Cerebellar nuclear complex (tissue), 1 donor: Measurements from ENCODE around the gene TMEM184A.
"Not testable (repeated sequence)": the region's sequence is repeated elsewhere in the genome, so short reads cannot be mapped to it uniquely, and the experiment has no call there.

Experiments
- DNase-seq, 2 experiments: peaks; one replicate each; lab custom pipeline; 2025; lab: John Stamatoyannopoulos, UW

Gene TMEM184A

DNA sequence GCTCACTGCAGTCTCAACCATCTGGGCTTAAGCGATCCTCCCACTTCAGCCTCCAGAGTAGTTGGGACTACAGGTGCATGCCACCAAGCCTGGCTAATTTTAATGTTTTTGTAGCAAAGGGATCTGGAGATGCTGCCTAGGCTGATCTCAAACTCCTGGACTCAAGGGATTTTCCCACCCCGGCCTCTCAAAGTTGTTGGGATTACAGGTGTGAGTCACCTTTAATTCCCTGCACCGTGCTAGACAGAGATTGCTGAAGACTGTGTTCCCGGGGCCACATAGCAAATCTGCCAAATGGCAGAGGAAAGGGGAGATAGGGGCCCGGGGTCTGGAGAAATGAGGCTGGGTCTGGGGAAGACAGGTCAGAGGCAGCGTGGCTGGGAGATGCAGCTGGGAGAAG, 34.5 kb upstream of the TMEM184A start:
- no peak for DNase-seq

- no peak for DNase-seq
These were observed 33.0 kb upstream of the TMEM184A start for GRCh38 chr7:1588978-1589377.

- no peak for DNase-seq
These were observed 31.7 kb upstream of the TMEM184A start for GRCh38 chr7:1587738-1588137.

- no peak for DNase-seq
These were observed 31.1 kb upstream of the TMEM184A start for GRCh38 chr7:1586827-1587705.

- DNase-seq: no peak
These were observed 30.3 kb upstream of the TMEM184A start for GRCh38 chr7:1586126-1586826.

DNA sequence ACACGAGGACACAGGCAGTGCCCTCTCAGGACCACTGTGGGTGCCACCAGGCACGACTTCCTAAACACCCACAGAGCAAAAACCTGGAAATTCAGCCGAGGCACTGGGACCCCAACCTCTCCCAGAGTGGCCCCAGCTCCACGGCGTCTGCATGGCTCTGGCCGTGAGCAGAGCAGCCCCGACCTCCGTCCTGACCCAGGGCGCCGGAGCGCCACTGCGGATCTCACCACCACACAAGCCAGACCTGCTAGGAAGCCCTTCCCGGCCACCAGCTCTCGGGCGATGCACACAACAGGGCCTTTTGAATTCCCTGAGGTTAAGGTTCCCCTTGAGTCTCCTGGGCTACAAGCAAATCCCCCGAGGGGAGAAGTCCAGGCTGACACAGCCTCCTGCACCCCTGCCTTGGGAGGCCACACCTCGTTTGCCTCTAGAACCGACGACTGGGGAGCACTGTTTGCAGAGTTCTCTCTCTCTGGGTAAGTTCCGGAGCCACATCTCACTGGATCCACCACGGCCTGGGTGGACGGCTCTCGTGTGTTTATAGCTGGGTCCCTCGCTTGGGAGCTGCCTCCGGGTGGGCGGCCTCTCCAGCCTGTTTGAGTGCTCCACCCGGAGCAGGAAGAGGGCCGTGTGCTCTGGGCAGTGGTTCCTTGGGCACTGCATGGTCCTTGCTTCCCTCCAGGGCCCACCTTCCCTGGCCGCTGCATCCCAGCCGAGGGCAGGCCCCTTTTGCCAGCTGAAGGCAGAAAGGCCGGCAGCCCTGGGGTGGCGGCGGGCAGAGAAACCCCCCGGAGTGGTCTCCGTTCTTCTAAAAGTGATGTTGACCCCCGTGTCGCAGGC, 29.4 kb upstream of the TMEM184A start:
- DNase-seq: no peak

GRCh38 chr7:1584700-1585099, 28.7 kb upstream of the TMEM184A start:
- no peak for DNase-seq

DNA sequence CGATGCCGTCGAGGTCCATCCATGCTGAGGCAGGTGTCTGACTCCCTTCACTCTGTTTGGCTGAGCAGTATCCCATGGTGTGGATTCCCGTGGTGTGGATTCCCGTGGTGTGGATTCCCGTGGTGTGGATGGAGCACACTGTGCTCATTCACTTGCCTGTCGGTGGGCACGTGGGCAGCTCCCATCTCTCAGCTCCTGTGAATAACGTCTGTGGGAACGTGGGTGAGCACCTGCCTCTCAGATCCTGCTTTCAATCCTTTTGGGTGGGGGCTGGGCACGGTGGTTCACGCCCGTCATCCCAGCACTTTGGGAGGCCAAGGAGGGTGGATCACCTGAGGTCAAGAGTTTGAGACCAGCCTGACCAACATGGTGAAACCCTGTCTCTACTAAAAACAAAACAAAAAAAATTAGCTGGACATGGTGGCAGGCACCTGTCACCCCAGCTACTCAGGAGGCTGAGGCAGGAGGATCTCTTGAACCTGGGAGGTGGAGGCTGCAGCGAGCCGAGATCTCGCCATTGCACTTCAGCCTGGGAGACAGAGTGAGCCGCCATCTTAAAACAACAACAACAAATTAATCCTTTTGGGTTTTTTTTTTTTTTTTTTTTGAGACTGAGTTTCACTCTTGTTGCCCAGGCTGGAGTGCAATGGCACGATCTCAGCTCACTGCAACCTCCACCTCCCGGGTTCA, 27.4 kb upstream of the TMEM184A start:
- DNase-seq: not testable (repeated sequence)

GRCh38 chr7:1580422-1581030, 24.5 kb upstream of the TMEM184A start:
- DNase-seq: no peak

DNA sequence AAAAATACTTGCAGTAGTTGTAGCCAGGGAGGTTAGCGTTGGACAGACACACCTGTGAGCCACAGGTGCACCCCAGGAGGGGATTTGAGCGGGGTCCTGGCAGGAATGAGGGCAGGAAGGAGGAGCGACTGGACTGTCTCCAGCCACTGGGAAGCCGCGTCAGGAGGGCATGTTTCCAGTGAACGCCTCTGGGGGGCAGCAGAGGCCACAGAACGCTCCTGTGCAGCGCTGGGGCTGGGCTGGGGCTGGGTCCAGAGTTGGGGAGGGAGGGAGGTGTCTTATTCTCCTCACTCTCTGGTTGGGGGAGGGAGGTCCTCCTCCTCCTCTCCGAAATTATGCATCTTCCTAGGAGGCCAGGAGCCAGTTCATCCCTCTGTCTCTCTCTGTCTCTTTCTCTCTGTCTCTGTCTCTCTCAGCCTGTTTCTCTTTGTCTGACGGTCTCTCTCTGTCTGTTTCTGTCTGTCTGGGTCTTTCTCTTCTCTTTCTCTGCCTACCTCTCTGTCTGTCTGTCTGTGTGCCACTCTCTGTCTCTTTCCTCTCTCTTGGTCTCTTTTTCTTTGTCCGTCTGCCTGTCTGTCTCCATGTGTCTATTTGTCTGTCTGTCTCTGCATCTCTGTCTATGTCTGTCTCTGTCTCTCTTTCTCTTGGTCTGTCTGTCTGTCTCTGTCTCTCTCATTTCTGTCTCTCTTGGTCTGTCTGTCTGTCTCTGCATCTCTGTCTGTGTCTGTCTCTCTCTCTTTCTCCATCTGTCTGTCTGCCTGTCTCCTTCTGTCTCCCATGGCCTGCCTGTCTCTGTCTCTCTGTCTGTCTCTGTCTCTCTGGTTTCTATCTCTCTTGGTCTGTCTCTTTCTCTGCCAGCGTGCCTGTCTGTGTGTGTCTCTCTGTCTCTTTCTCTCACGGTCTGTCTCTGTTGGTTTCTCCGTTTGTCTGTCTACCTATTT, 23.7 kb upstream of the TMEM184A start:
- DNase-seq: peak in 1 of 2 experiments; percentile 11

DNA sequence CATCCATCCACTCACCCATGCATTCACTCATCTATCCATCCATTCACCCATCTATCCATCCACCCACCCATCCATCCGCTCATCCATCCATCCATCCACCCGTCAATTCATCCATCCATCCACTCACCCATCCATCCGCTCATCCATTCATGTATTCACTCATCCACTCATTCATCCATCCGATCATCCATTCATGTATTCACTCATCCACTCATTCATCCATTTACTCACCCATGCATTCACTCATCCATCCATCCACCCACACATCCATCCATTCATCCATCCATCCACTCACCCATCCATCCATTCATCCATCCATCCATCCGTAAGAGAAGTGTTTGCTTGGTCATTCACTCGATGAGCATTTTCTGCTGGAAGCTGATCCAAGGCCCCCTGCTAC, 22.5 kb upstream of the TMEM184A start:
- DNase-seq: no peak

GRCh38 chr7:1576521-1577253, 20.7 kb upstream of the TMEM184A start:
- DNase-seq: no peak

- no peak for DNase-seq
These were observed 19.8 kb upstream of the TMEM184A start for GRCh38 chr7:1575809-1576208.

- no peak for DNase-seq
These were observed 16.3 kb upstream of the TMEM184A start for GRCh38 chr7:1572111-1572822.

- peak; percentile 13 to 60 for DNase-seq
These were observed 14.0 kb upstream of the TMEM184A start, which contains the start of gene PSMG3 for GRCh38 chr7:1569833-1570632. Gene PSMG3 (minus strand): TSS chr7:1570032. CDS start chr7:1569339, 693 bp downstream.

GRCh38 chr7:1569440-1569832, 13.4 kb upstream of the TMEM184A start:
- DNase-seq: no peak

DNA sequence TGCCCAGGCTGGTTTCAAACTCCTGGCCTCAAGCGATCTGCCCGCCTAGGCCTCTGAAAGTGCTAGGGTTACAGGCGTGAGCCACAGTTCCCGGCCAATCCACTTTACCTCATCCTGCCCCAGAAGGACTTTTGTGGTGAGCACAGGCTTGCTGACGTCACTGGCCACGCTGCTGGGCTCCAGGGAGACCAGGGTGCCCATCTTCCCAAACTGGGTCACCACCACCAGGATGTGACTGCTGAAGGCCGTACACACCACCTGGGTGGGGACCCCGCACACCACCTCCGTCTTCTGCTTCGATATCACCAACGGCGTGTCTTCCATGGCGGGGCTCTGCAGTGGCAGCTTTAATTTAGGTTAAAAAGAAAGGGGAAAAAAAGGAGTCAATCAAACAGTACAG, 13.0 kb upstream of the TMEM184A start:
- DNase-seq: no peak
